HepG2 (cell line): ENCODE data around the gene STX10. TPM values are rescaled to one million over a fixed set of nuclear protein-coding genes. Genes with fewer than 3 reads are reported as not detected.

Experiments
- KDM1A ChIP-seq: IDR thresholded peaks from 2 replicates; pipeline ENCODE4 v1.6.1; 2016; ENCODE audit warnings: missing compliant biosample characterization
- MIER3 ChIP-seq: IDR thresholded peaks from 2 replicates; pipeline ENCODE4 v1.6.1; 2016; ENCODE audit warnings: missing compliant biosample characterization, borderline replicate concordance
- MIXL1 ChIP-seq: IDR thresholded peaks from 2 replicates; pipeline ENCODE4 v1.6.1; 2016
- RCOR2 ChIP-seq: IDR thresholded peaks from 2 replicates; pipeline ENCODE4 v1.6.1; 2016; ENCODE audit warnings: missing biosample characterization, missing genetic modification reagents
- RXRA ChIP-seq: sonication (generic); formaldehyde crosslinking; IDR thresholded peaks from 2 replicates; pipeline ENCODE4 v1.5.1; 2020; ENCODE audit warnings: missing genetic modification reagents
- RXRB ChIP-seq: IDR thresholded peaks from 2 replicates; pipeline ENCODE4 v1.6.1; 2016; ENCODE audit warnings: borderline replicate concordance, missing genetic modification reagents, missing compliant biosample characterization
- SOX6 ChIP-seq, 2 experiments: fragments of 450-650 bp in 1 of 2; sonication (generic) in 1 of 2; formaldehyde crosslinking in 1 of 2; IDR thresholded peaks; 2 replicates each; pipeline versions ENCODE4 v1.4.0 to v1.6.1; 2017 to 2020; ENCODE audit warnings: antibody characterized with exemption in 1 of 2, mild to moderate bottlenecking in 1 of 2, missing genetic modification reagents in 1 of 2
- SRSF1 ChIP-seq: fragments of 200-400 bp; formaldehyde crosslinking; optimal IDR thresholded peaks from 2 replicates; pipeline ENCODE3; 2017; ENCODE audit warnings: mild to moderate bottlenecking, low read depth, low read length, moderate library complexity
- SRY ChIP-seq: sonication (generic); formaldehyde crosslinking; IDR thresholded peaks from 2 replicates; pipeline ENCODE4 v1.8.0; 2022; ENCODE audit warnings: mild to moderate bottlenecking, missing genetic modification reagents
- TBX2 ChIP-seq: sonication (generic); formaldehyde crosslinking; IDR thresholded peaks from 2 replicates; pipeline ENCODE4 v1.5.0; 2020; ENCODE audit warnings: missing genetic modification reagents, mild to moderate bottlenecking, borderline replicate concordance
- TFAP4 ChIP-seq: sonication (generic); IDR thresholded peaks from 2 replicates; pipeline ENCODE4 v1.6.1; 2016; ENCODE audit warnings: low read depth, borderline replicate concordance
- TFE3 ChIP-seq: IDR thresholded peaks from 2 replicates; pipeline ENCODE4 v1.6.1; 2016
- ZNF431 ChIP-seq: sonication (generic); formaldehyde crosslinking; IDR thresholded peaks from 2 replicates; pipeline ENCODE4 v1.9.0; 2022; ENCODE audit warnings: missing genetic modification reagents, low read depth, mild to moderate bottlenecking, borderline replicate concordance
- ZNF441 ChIP-seq: sonication (generic); formaldehyde crosslinking; IDR thresholded peaks from 2 replicates; pipeline ENCODE4 v1.7.0; 2021; ENCODE audit warnings: missing genetic modification reagents, borderline replicate concordance
- ZNF574 ChIP-seq: sonication (generic); formaldehyde crosslinking; IDR thresholded peaks from 2 replicates; pipeline ENCODE4 v1.4.0; 2020; ENCODE audit warnings: missing genetic modification reagents
- ZNF614 ChIP-seq: IDR thresholded peaks from 2 replicates; pipeline ENCODE4 v1.6.1; 2018; ENCODE audit warnings: missing biosample characterization, missing genetic modification reagents, inconsistent platforms, borderline replicate concordance
- ZNF878 ChIP-seq: sonication (generic); formaldehyde crosslinking; IDR thresholded peaks from 2 replicates; pipeline ENCODE4 v1.8.1; 2023; ENCODE audit warnings: mild to moderate bottlenecking, missing genetic modification reagents, moderate library complexity
- ZSCAN9 ChIP-seq: IDR thresholded peaks from 2 replicates; pipeline ENCODE4 v1.6.1; 2016; ENCODE audit warnings: borderline replicate concordance
- polyA plus RNA-seq, 8 experiments: library from polyadenylated mRNA; depleted of rRNA in 3 of 8; stranded (reverse) in 7 of 8; unstranded in 1 of 8; fragments of >200 nt; fragmentation: Illumina TruSeq in 4 of 8; extraction: Trizol in 4 of 8; gene quantifications; 2 replicates each; pipeline versions ENCODE4 v1.2.1 to v1.2.3, GENCODE V29; 2011 to 2016; ENCODE audit warnings: low read depth in 4 of 8, missing spikeins in 1 of 8, mixed read lengths in 1 of 8; ENCODE audit not compliant: insufficient read depth in 1 of 8
- total RNA-seq, 5 experiments: library from RNA; depleted of rRNA; stranded (reverse); fragments of >200 nt; fragmentation: Illumina TruSeq; extraction: Trizol; gene quantifications; 2 replicates each; pipeline ENCODE4 v1.2.3, GENCODE V29; 2016; ENCODE audit warnings: low read depth in 1 of 5
- TF ChIP-seq, protein P1 (sequence below): IDR thresholded peaks from 2 replicates; pipeline ENCODE4 v1.6.1; 2018; ENCODE audit warnings: missing genetic modification reagents, mild to moderate bottlenecking, missing compliant biosample characterization
- TF ChIP-seq, protein P2 (sequence below): IDR thresholded peaks from 2 replicates; pipeline ENCODE4 v1.4.0; 2020; ENCODE audit warnings: mild to moderate bottlenecking, missing genetic modification reagents

The STX10 gene
- total and polyA plus RNA-seq, 2 of the 13 experiments (the other 11 are each of a cell fraction or from before 2014, with no cell fraction given) = 47.9 to 66.4 TPM

GRCh38 chr19:13195678-13196077, 45.5 kb upstream of the STX10 start (continued):
- TF ChIP-seq ZNF574 (CRISPR knock-in tag) (peak; percentile 42; the same call in 1 of the 2 replicates), TBX2 (CRISPR knock-in tag) (peak; percentile 23; the same call in 1 of the 2 replicates), RCOR2 (CRISPR knock-in tag) (0 out of 2 replicates have a peak, but pooled peaks have one; percentile 51), KDM1A (CRISPR knock-in tag) (no peak), MIER3 (CRISPR knock-in tag) (0 out of 2 replicates have a peak, but pooled peaks have one; percentile 55), SRSF1 (no peak), RXRB (CRISPR knock-in tag) (peak; percentile 84; the same call in 1 of the 2 replicates), RXRA (CRISPR knock-in tag) (peak; percentile 82), ZNF614 (CRISPR knock-in tag) (0 out of 2 replicates have a peak, but pooled peaks have one; percentile 39), ZNF441 (no peak), SRY (CRISPR knock-in tag) (no peak), ZNF878 (CRISPR knock-in tag) (no peak), ZSCAN9 (0 out of 2 replicates have a peak, but pooled peaks have one; percentile 21), SOX6 (IDR thresholded peaks at IDR 0.05) (no peak), SOX6 (CRISPR knock-in tag; IDR thresholded peaks at IDR 0.05) (peak; percentile 27; the same call in 1 of the 2 replicates), TFE3 (0 out of 2 replicates have a peak, but pooled peaks have one; percentile 26), TFAP4 (peak; percentile 62; the same call in 1 of the 2 replicates), MIXL1 (CRISPR knock-in tag) (peak; percentile 55; the same call in 1 of the 2 replicates), ZNF431 (CRISPR knock-in tag) (no peak)
- TF ChIP-seq, protein P1, sequence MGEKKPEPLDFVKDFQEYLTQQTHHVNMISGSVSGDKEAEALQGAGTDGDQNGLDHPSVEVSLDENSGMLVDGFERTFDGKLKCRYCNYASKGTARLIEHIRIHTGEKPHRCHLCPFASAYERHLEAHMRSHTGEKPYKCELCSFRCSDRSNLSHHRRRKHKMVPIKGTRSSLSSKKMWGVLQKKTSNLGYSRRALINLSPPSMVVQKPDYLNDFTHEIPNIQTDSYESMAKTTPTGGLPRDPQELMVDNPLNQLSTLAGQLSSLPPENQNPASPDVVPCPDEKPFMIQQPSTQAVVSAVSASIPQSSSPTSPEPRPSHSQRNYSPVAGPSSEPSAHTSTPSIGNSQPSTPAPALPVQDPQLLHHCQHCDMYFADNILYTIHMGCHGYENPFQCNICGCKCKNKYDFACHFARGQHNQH = 0 out of 2 replicates have a peak, but pooled peaks have one; percentile 34
- TF ChIP-seq, protein P2, sequence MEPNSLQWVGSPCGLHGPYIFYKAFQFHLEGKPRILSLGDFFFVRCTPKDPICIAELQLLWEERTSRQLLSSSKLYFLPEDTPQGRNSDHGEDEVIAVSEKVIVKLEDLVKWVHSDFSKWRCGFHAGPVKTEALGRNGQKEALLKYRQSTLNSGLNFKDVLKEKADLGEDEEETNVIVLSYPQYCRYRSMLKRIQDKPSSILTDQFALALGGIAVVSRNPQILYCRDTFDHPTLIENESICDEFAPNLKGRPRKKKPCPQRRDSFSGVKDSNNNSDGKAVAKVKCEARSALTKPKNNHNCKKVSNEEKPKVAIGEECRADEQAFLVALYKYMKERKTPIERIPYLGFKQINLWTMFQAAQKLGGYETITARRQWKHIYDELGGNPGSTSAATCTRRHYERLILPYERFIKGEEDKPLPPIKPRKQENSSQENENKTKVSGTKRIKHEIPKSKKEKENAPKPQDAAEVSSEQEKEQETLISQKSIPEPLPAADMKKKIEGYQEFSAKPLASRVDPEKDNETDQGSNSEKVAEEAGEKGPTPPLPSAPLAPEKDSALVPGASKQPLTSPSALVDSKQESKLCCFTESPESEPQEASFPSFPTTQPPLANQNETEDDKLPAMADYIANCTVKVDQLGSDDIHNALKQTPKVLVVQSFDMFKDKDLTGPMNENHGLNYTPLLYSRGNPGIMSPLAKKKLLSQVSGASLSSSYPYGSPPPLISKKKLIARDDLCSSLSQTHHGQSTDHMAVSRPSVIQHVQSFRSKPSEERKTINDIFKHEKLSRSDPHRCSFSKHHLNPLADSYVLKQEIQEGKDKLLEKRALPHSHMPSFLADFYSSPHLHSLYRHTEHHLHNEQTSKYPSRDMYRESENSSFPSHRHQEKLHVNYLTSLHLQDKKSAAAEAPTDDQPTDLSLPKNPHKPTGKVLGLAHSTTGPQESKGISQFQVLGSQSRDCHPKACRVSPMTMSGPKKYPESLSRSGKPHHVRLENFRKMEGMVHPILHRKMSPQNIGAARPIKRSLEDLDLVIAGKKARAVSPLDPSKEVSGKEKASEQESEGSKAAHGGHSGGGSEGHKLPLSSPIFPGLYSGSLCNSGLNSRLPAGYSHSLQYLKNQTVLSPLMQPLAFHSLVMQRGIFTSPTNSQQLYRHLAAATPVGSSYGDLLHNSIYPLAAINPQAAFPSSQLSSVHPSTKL (CRISPR knock-in tag) = 0 out of 2 replicates have a peak, but pooled peaks have one; percentile 20
